ENCODE measurements around the gene CLIC4. TPM values are rescaled to one million over a fixed set of nuclear protein-coding genes. Genes with fewer than 3 reads are reported as not detected.

The CLIC4 gene
- total RNA-seq, 1 experiment from 2014 or later, result 123 TPM

DNA sequence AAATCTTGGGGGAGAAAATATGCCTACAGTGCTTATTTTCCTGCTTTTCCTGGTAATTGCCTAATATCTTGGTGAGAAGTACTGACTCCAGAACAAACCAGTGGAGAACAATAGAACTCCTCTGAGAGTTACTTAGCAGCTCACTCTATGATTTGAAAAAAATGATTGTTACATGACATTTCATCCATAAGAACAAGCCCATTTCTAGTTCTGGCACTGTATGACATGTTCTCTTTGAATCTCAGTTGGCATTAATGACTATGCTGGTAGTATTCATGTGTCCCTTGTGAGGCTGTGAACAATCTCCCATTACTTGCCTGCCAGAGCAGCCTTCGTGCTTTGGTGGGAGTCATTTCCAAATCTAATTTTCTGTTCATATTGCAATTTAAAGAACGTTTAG, 58.0 kb downstream of the CLIC4 start:
- DNase-seq, result no peak
- H3K79me2 ChIP-seq (ENCODE audit: low read depth), result no peaks in the 10 kb centered on the region
- H3K4me3 ChIP-seq, result no peak overlapping the region
- H3K4me2 ChIP-seq, result no peak overlapping the region
- no peak overlapping the region for H2AFZ ChIP-seq
- CTCF ChIA-PET, result no interaction called here
- intact Hi-C loops (cut with micrococcal nuclease; ENCODE audit: unreplicated experiment), result no loop called here
- no peaks in the 10 kb centered on the region for H4K20me1 ChIP-seq (ENCODE audit: insufficient read depth)
- H3K27ac ChIP-seq, result no peak overlapping the region
- POLR2A ChIA-PET (ENCODE audit: unreplicated experiment), result no interaction called here
- peaks cover 3% of the 10 kb centered on the region; the same call in 1 of the 2 replicates for H3K36me3 ChIP-seq (ENCODE audit: low read depth)
- TF ChIP-seq EZH2 (IDR thresholded peaks at IDR 0.05; ENCODE audit: low read depth), result no peak
- TF ChIP-seq, protein P1, sequence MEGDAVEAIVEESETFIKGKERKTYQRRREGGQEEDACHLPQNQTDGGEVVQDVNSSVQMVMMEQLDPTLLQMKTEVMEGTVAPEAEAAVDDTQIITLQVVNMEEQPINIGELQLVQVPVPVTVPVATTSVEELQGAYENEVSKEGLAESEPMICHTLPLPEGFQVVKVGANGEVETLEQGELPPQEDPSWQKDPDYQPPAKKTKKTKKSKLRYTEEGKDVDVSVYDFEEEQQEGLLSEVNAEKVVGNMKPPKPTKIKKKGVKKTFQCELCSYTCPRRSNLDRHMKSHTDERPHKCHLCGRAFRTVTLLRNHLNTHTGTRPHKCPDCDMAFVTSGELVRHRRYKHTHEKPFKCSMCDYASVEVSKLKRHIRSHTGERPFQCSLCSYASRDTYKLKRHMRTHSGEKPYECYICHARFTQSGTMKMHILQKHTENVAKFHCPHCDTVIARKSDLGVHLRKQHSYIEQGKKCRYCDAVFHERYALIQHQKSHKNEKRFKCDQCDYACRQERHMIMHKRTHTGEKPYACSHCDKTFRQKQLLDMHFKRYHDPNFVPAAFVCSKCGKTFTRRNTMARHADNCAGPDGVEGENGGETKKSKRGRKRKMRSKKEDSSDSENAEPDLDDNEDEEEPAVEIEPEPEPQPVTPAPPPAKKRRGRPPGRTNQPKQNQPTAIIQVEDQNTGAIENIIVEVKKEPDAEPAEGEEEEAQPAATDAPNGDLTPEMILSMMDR (conservative IDR thresholded peaks at IDR 0.05), result no peak
- no peaks in the 10 kb centered on the region for H3K4me1 ChIP-seq (replicated peaks; ENCODE audit: insufficient read depth)
- BruUV-seq (replicated peaks), result no TSS peak
- H3K9me2 ChIP-seq (ENCODE audit: insufficient read depth), result no peaks in the 10 kb centered on the region
- no peaks in the 10 kb centered on the region for H3K9me3 ChIP-seq (ENCODE audit: insufficient read depth, low read depth)
- no peaks in the 10 kb centered on the region for H3K27me3 ChIP-seq (ENCODE audit: insufficient read depth, low read depth)
- H3F3A ChIP-seq (ENCODE audit: insufficient read depth, low read depth), result no peaks in the 10 kb centered on the region

DNA sequence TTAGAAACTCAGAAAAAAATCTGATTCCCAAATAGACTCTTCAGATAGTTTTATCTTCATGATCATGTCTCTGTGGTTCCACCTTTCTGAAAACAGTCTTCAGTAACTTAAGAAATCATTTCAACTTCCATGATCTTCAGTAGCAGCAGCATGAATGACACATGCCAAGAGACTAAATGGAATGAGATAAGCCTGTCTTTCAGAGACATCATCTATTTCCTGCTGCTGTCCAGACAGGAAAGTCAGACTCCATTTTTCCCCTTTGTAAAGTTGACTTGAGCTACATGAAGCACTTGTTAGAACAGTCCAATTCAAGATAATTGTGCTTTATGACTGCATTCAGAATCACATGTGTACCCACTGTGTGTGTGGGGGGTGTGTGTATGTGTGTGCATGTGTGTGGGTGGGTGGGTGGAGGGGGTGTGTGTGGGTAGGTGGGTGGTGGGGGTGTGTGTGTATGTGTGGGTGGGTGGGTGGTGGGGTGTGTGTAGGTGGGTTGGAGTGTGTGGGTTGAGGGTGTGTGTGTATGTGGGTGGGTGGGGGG, 58.8 kb downstream of the CLIC4 start:
- Histone ChIP-seq H3K27me3 (ENCODE audit: insufficient read depth, low read depth) (no peaks in the 10 kb centered on the region), H3F3A (ENCODE audit: insufficient read depth, low read depth) (no peaks in the 10 kb centered on the region), H3K9me3 (ENCODE audit: insufficient read depth, low read depth) (no peaks in the 10 kb centered on the region), H2AFZ (no peak overlapping the region), H4K20me1 (ENCODE audit: insufficient read depth) (no peaks in the 10 kb centered on the region), H3K4me3 (no peak overlapping the region), H3K4me2 (no peak overlapping the region), H3K4me1 (replicated peaks; ENCODE audit: insufficient read depth) (no peaks in the 10 kb centered on the region), H3K36me3 (ENCODE audit: low read depth) (no peaks in the 10 kb centered on the region), H3K79me2 (ENCODE audit: low read depth) (no peaks in the 10 kb centered on the region), H3K27ac (no peak overlapping the region), H3K9me2 (ENCODE audit: insufficient read depth) (no peaks in the 10 kb centered on the region)
- intact Hi-C loops (cut with micrococcal nuclease; ENCODE audit: unreplicated experiment), result no loop called here
- ChIA-PET CTCF (no interaction called here), POLR2A (ENCODE audit: unreplicated experiment) (no interaction called here)
- no peak for TF ChIP-seq EZH2 (IDR thresholded peaks at IDR 0.05; ENCODE audit: low read depth)
- TF ChIP-seq, protein P1 (conservative IDR thresholded peaks at IDR 0.05), result no peak
- BruUV-seq (replicated peaks), result no TSS peak
- no peak for DNase-seq

DNA sequence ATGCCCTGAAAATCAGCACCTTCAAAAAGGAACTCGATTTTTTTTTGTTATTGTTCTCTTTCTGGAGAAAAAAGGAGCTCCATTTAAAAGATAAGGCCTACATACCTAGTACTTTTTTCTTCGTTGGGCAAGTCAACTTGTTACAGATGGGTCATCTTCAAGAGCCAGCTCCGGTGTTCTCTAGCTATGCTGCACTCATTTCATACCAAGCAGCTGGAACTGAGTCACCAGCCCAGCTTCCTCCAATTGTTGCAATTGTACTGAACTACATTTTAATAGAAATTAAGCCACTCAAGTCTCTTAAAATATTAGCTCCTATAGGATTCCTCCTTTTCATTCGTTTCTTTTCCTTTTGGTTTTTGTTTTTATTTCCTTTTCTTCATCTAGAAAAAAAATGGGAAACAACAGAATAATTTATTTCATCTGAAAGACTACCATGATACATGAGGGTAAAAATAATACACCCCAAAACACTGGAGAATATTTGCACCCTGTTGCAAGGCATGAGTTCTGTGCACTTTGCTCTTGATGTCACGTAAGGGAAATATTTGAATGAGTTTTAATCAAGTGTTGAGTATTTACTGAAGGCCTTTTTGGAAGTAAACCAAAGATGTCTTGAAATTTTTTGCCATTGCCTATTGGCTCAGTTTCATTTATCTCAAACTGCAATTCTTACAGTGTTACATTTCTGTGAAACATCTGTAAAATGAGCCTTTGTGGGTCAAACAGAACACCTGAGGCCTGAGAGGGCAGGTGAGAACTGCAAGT, 60.5 kb downstream of the CLIC4 start:
- intact Hi-C loops (cut with micrococcal nuclease; ENCODE audit: unreplicated experiment), result no loop called here
- no peaks in the 10 kb centered on the region for H3K4me1 ChIP-seq (replicated peaks; ENCODE audit: insufficient read depth)
- H3K9me3 ChIP-seq (ENCODE audit: insufficient read depth, low read depth), result no peaks in the 10 kb centered on the region
- ChIA-PET POLR2A (ENCODE audit: unreplicated experiment) (interaction anchor here (0.5 to 0.7 kb wide), 3 partner anchors 59 to 526 kb away, joined by 3 to 8 read pairs (median 4); no protein-coding TSS in a partner anchor), CTCF (no interaction called here)
- H3K9me2 ChIP-seq (ENCODE audit: insufficient read depth), result no peaks in the 10 kb centered on the region
- DNase-seq, result peak in 1 of 2 experiments; percentile 12
- BruUV-seq (replicated peaks), result no TSS peak
- H3F3A ChIP-seq (ENCODE audit: insufficient read depth, low read depth), result no peaks in the 10 kb centered on the region
- no peaks in the 10 kb centered on the region for H3K79me2 ChIP-seq (ENCODE audit: low read depth)
- H3K27ac ChIP-seq, result no peak overlapping the region
- H3K4me2 ChIP-seq, result no peak overlapping the region
- H2AFZ ChIP-seq, result no peak overlapping the region
- no peak overlapping the region for H3K4me3 ChIP-seq
- no peaks in the 10 kb centered on the region for H3K36me3 ChIP-seq (ENCODE audit: low read depth)
- no peak for TF ChIP-seq EZH2 (IDR thresholded peaks at IDR 0.05; ENCODE audit: low read depth)
- TF ChIP-seq, protein P1 (conservative IDR thresholded peaks at IDR 0.05), result no peak
- no peaks in the 10 kb centered on the region for H4K20me1 ChIP-seq (ENCODE audit: insufficient read depth)
- no peaks in the 10 kb centered on the region for H3K27me3 ChIP-seq (ENCODE audit: insufficient read depth, low read depth)
